Hepatic stellate cell (primary cell): ENCODE measurements around the gene MMADHC.

ENCODE experiments used
- DNase-seq: peaks from one replicate; pipeline ENCODE4 v3.0.0; 2011; ENCODE audit warnings: low spot score

Gene MMADHC

GRCh38 chr2:149587220-149587949, at the start of gene MMADHC:
Gene MMADHC (minus strand): TSS chr2:149587775. CDS start chr2:149587097, 678 bp downstream.
- DNase-seq, result peak; percentile 80

DNA sequence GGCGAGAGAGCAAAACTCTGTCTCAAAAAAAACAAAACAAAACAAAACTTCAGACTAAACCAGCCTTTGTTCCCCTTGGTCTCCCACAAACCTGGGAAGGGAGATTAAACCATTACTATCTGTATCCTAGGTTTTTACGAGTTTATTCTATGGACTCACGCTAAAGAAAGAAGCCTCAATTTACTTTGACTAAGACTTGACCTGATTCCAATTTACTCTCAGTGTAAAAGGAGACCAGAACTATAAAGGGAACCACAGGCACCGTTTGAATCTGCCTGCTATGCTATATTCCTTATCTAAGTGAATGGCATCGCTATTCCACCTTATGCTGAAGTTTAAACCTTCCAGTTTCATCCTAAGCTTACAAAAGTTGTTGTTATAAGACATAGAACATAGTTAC, 46.5 kb upstream of the MMADHC start:
- no peak for DNase-seq

DNA sequence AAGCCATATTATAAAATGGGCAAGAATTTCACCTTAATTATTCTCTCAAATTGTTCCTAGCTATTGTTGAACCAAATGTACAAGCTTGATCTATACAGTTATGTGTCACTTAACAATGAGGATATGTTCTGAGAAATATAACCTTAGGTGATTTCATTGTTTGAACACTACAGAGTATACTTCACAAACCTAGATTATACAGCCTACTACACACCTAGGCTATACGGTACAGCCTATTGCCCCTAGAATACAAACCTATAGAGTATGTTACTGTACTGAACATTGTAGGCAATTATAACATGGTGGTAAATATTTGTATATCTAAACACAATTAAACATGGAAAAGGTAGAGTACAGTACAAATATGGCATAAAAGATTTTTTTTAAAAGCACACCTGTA, 42.9 kb upstream of the MMADHC start:
- no peak for DNase-seq

DNA sequence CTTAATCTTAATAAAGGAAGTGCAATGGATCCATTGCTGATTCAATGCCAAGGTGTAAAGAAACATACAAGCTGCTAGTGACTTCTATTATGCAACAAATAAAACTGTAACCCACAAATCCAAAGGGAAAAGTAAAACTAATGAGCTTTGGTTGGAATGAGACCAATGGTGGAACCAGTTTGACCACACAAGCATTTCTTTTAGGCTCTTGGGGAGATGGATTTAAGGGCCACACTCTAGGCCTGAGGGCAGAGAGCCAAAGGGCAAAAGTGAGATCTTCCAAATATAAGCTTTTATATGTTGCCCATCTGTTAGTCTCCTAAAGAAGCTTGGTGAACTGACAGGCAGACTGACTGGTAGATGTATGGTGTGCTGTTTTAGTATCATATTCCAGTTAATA, 41.5 kb upstream of the MMADHC start:
- DNase-seq, result no peak

DNA sequence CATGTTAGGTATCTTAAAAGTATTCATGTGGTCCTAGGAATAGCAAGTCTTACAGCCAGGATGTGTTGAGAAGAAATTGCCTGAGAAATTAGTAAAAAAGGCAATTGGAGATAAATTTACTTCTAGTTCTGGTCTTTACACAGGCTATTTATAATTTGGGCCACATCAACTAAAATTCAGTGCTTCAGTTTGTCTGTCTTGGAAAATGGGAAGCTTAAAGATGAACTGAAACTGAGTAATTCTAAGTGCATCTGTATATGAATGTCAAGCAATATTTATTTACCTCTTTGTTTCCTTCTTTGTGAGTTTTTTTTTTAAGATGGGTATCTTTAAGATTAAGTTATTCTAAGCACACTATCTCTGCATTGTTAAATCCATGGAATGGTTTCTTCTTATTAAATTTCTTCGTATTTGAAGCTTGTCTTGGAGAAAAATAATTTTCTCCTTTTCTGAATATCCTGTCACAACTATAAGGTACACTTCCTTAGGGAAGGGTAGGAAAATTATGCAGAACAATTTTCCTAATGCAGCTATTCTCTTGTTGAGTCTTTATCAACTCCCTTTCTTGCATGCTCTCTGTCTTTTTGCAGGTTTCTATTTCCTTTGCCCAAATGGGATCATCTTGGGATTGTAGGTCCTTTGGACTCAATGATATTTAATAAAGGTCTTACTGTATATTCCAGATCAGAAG, 39.7 kb upstream of the MMADHC start:
- no peak for DNase-seq

DNA sequence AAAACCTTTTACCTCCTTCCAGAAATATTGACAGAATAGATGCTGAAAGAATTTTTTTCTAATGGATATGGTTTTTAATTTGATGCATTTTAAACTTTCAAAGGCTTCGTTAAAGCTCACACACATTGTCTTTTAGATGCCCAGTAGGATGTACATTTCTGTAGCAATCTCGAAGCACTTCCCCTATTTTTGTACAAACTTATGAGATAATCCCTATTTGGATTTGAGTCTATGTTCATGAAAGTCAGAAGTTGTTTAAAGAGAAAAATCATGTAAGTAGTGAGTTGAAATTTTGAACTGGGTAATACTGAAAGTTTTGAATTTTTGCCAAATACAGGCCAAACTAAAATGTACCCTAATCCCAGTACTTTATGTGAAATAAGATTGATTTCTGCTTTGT, 38.1 kb upstream of the MMADHC start:
- DNase-seq, result no peak

DNA sequence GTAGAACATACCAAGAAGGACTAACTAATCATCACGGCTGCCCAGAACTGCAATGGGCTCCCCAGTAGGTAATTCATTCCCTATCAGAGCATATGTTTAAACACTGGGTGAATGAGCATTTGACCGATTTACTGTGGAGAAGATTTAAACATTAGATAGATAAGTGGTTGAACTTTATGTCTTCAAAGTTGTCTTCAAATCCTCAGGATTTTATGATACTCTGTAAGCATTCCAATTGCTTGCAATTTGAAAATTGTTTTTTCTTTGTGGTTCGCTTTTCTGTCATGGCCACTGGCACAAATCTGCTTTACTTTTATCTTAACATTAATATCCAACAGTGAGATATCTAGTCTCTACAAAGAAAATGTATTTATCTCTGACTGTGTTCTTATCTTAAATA, 37.7 kb upstream of the MMADHC start:
- DNase-seq, result no peak

GRCh38 chr2:149622343-149622742, 34.8 kb upstream of the MMADHC start:
- no peak for DNase-seq

- DNase-seq, result no peak
Observed at GRCh38 chr2:149617476-149617875, 29.9 kb upstream of the MMADHC start.

- no peak for DNase-seq
Observed at GRCh38 chr2:149616681-149617456, 29.3 kb upstream of the MMADHC start.

- DNase-seq, result no peak
Observed at GRCh38 chr2:149613704-149614103, 26.1 kb upstream of the MMADHC start.

DNA sequence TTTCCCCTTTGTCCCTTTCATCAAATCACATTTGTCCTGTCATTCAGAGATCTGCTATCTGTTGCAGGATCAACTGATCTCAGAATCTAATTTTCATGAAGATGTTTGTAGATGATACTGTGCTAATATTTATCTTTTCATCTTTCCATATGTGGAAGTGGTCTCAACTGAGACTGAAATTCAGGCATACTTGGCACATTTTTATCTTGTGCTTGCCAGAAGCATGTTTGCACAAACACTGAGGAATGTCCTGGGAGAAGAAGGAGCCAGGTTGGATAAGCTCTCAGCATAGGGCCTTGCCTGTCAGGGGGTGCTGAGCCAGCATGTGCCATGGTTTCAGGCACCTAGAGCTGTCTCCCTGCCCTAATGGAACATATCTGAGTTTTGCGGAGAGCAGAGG, 24.5 kb upstream of the MMADHC start:
- no peak for DNase-seq

DNA sequence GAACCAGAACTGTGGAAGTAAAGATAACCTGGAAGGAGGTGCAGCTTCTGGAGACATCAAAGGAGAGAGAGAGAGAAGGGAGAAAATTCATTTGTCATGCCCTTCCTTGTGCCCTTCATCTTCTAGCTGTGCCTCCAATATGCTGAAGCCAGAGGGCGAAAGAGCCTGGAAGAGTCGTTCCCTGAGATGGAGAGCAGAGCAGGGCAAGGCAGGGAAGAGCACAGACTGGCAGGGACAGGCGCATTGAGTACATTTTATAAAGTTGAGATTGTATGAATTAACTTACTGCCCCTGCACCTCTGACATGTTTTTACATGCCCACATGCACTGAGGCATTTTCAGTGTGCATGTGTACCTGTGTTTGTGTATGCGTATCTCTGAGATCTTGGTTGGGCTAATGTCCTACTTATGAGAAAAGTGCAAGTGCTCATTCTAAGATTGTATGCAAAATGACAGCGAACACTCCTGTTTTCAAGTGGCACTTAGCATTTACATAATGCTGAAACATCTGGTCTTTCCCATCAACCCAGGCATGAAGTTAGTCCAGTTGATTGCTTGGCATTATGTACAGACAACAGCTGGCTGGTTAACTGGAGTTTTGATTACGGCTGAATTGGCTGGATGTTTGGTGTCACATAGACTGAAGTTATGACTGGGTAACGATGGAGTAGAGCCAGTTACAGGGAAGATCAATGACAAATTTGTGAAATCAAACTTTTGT, 23.7 kb upstream of the MMADHC start:
- DNase-seq, result no peak

DNA sequence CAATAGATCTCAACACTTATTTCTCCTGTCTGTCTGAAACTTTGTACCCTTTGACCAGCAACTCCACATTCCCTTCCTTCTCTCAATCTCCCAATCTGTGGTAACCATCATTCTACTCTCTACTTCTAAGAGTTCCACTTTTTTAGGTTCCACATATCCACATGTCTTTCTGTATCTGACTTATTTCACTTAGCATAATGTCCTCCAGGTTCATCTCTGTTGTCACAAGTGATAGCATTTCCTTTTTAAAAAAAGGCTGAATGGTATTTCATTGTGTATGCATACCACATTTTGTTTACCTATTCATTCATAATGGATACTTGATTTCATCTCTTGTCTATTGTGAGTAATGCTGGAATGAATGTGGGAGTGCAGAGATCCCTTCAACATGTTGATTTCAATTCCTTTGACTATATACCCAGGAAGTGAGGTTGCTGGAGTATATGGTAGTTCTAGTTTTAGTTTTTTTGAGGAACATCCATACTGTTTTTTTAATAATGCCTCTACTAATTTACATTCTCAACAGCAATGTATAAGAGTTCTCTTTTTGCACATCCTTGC, 18.8 kb upstream of the MMADHC start:
- DNase-seq, result no peak

DNA sequence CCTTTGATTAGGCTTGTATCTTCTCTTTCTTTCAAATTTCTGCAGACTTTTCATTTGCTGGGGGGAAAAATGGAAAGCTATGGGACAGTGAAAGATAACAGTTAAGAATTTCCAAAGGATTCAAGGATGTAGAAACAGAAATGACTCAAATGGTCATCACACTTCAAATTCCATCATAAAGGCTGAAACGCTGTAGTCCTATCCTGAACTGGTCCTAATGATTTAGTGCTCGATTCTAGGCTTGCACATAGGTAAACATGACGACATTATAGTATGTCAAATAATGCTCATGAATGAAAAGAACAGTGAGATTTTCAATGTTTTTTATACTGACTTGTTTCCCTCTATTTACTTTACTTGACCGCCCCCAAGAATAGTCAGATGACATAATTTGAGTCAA, 15.7 kb upstream of the MMADHC start:
- DNase-seq, result no peak

- no peak for DNase-seq
Observed at GRCh38 chr2:149601141-149601796, 13.7 kb upstream of the MMADHC start.

- DNase-seq, result peak; percentile 41
Observed at GRCh38 chr2:149597668-149598326, 10.2 kb upstream of the MMADHC start.

GRCh38 chr2:149597050-149597667, 9.6 kb upstream of the MMADHC start:
- DNase-seq, result no peak

- no peak for DNase-seq
Observed at GRCh38 chr2:149596471-149596870, 8.9 kb upstream of the MMADHC start.
